CD14-positive monocyte (primary cell): ENCODE results near the gene BARD1. TPM values are rescaled to one million over a fixed set of nuclear protein-coding genes. Genes with fewer than 3 reads are reported as not detected.

ENCODE experiments used
- DNase-seq, 3 donors: peaks; one replicate each; pipeline ENCODE4 v3.0.0-alpha.2; 2011 to 2022
- H2AFZ ChIP-seq: 2 replicates; pipeline ENCODE4 v1.6.0; 2012; ENCODE audit warnings: mild to moderate bottlenecking, low read depth, low read length, inconsistent platforms; ENCODE audit not compliant: insufficient read depth, poor library complexity, severe bottlenecking
- H3K27ac ChIP-seq, 2 donors: 1 replicate in 1 of 2; 2 replicates in 1 of 2; pipeline ENCODE4 v1.5.1; 2012 to 2013; ENCODE audit warnings: low read length in 2 of 2, control low read depth in 1 of 2, inconsistent platforms in 1 of 2, low read depth in 1 of 2, mild to moderate bottlenecking in 1 of 2
- H3K27me3 ChIP-seq, 2 donors: one replicate each; pipeline versions ENCODE4 v1.6.0 to v1.6.1; 2011 to 2013; ENCODE audit warnings: low read length in 2 of 2; ENCODE audit not compliant: control insufficient read depth in 2 of 2, insufficient read depth in 2 of 2
- H3K36me3 ChIP-seq, 2 donors: replicated peaks in 1 of 2; 1 replicate in 1 of 2; 2 replicates in 1 of 2; pipeline versions ENCODE4 v1.5.1 to v1.6.1; 2012 to 2013; ENCODE audit warnings: low read length in 2 of 2, control low read depth in 1 of 2, inconsistent platforms in 1 of 2, mild to moderate bottlenecking in 1 of 2; ENCODE audit not compliant: insufficient read depth in 2 of 2, control insufficient read depth in 1 of 2
- H3K4me1 ChIP-seq, 2 donors: 1 replicate in 1 of 2; 2 replicates in 1 of 2; pipeline versions ENCODE4 v1.5.1 to v1.6.1; 2012 to 2013; ENCODE audit warnings: low read length in 2 of 2, control low read depth in 1 of 2, inconsistent platforms in 1 of 2, mild to moderate bottlenecking in 1 of 2, moderate library complexity in 1 of 2; ENCODE audit not compliant: insufficient read depth in 2 of 2, control insufficient read depth in 1 of 2
- H3K4me2 ChIP-seq: replicated peaks from 2 replicates; pipeline ENCODE3; 2012; ENCODE audit warnings: low read length, moderate library complexity, mild to moderate bottlenecking; ENCODE audit not compliant: poor library complexity, severe bottlenecking; ENCODE audit errors: extremely low read depth
- H3K4me3 ChIP-seq, 3 experiments: fragments of 200-600 bp in 1 of 3; sonication (generic) in 1 of 3; replicated peaks in 1 of 3; 1 replicate in 2 of 3; 2 replicates in 1 of 3; pipeline ENCODE4 v1.5.1; 2011 to 2013; ENCODE audit warnings: low read length in 3 of 3, mild to moderate bottlenecking in 3 of 3, control low read depth in 2 of 3, low read depth in 2 of 3, inconsistent platforms in 1 of 3, moderate library complexity in 1 of 3
- H3K79me2 ChIP-seq: 2 replicates; pipeline ENCODE4 v1.6.0; 2012; ENCODE audit warnings: mild to moderate bottlenecking, control low read depth, inconsistent platforms, low read length, moderate library complexity; ENCODE audit not compliant: insufficient read depth
- H3K9ac ChIP-seq: 2 replicates; pipeline ENCODE4 v1.6.0; 2017; ENCODE audit warnings: low read length, mild to moderate bottlenecking; ENCODE audit not compliant: insufficient read depth, poor library complexity, severe bottlenecking
- H3K9me3 ChIP-seq, 2 donors: replicated peaks in 1 of 2; 1 replicate in 1 of 2; 2 replicates in 1 of 2; pipeline versions ENCODE4 v1.5.1 to v1.6.1; 2012 to 2013; ENCODE audit warnings: low read length in 2 of 2, control low read depth in 1 of 2; ENCODE audit not compliant: control insufficient read depth in 1 of 2, insufficient read depth in 1 of 2
- H4K20me1 ChIP-seq: 2 replicates; pipeline ENCODE4 v1.6.0; 2012; ENCODE audit warnings: mild to moderate bottlenecking, low read length, control low read depth, moderate library complexity; ENCODE audit not compliant: insufficient read depth
- H3K27ac Mint-ChIP-seq, 7 donors: one replicate each; pipeline ENCODE4 v1.8.0; 2020; ENCODE audit warnings: mild to moderate bottlenecking in 7 of 7, mixed read lengths in 7 of 7, moderate library complexity in 6 of 7, inconsistent platforms in 2 of 7
- H3K27me3 Mint-ChIP-seq, 3 donors: one replicate each; pipeline ENCODE4 v1.8.0; 2021 to 2022; ENCODE audit warnings: low read depth in 3 of 3, mild to moderate bottlenecking in 3 of 3, mixed read lengths in 3 of 3, moderate library complexity in 3 of 3, inconsistent platforms in 1 of 3
- H3K36me3 Mint-ChIP-seq, 2 donors: one replicate each; pipeline ENCODE4 v1.8.0; 2020; ENCODE audit warnings: mixed read lengths in 2 of 2, inconsistent platforms in 1 of 2, mild to moderate bottlenecking in 1 of 2
- H3K4me1 Mint-ChIP-seq: one replicate; pipeline ENCODE4 v1.8.0; 2020; ENCODE audit warnings: mild to moderate bottlenecking, mixed read lengths
- H3K4me3 Mint-ChIP-seq, 2 donors: one replicate each; pipeline ENCODE4 v1.8.0; 2020; ENCODE audit warnings: mild to moderate bottlenecking in 2 of 2, mixed read lengths in 2 of 2, moderate library complexity in 1 of 2
- H3K9me3 Mint-ChIP-seq, 7 donors: one replicate each; pipeline ENCODE4 v1.8.0; 2020 to 2022; ENCODE audit warnings: mixed read lengths in 7 of 7, mild to moderate bottlenecking in 6 of 7, moderate library complexity in 6 of 7, inconsistent platforms in 2 of 7
- WGBS: methylation state at CpG from one replicate; pipeline ENCODE4 v1.1.5; 2013; ENCODE audit warnings: missing lambda C conversion rate; ENCODE audit not compliant: insufficient coverage; 5-methylcytosine and 5-hydroxymethylcytosine counted together
- intact Hi-C, 2 donors: fragments of 100-400 bp; cut with micrococcal nuclease; formaldehyde crosslinking; loops; one replicate each; pipeline versions ENCODE4 v1.15.0 to v1.15.1; 2023
- polyA plus RNA-seq, 3 donors: library from polyadenylated mRNA; depleted of rRNA in 1 of 3; unstranded in 2 of 3; stranded (reverse) in 1 of 3; fragments of 300-500 nt in 2 of 3; fragments of >200 nt in 1 of 3; fragmentation: Illumina TruSeq in 2 of 3; gene quantifications; 1 replicate in 2 of 3; 2 replicates in 1 of 3; pipeline ENCODE4 v1.2.3, GENCODE V29; 2012 to 2021
- TF ChIP-seq, protein P1 (sequence below): fragments of 200-600 bp; IDR thresholded peaks from one replicate; pipeline ENCODE4 v1.8.0; 2022; ENCODE audit warnings: antibody characterized with exemption, mild to moderate bottlenecking

The BARD1 gene
- polyA plus RNA-seq, 3 donors, result 2.4 to 3.3 (median 2.5) TPM

DNA sequence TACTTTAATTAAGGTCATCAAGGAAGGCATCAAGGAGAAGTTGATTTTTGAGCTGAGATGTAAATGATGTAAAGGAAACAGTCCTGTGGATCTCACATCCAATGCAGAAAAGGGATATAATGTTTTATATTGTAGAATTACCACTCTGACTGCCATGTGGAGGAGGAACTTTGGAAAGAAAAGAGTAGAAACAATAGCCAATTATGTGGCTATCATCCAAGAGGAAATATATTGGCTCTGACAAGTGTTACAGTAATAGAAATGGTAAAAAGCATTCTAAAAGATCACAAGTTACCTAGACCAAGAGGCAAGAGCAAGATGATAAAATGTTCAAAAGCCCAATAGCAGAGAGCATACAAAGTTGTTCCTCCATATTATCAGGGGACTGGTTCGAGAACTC lies 26.8 kb downstream of the BARD1 start:
- Mint-ChIP-seq H3K9me3 (peaks cover 0 to 14% (median 8%) of the 10 kb centered on the region in 7 donors), H3K27me3 (no peaks in the 10 kb centered on the region), H3K4me1 (peaks cover under 1% of the 10 kb centered on the region), H3K4me3 (no peak overlapping the region), H3K27ac (no peak overlapping the region), H3K36me3 (peaks cover 61 to 66% of the 10 kb centered on the region in 2 donors)
- Histone ChIP-seq H3K4me2 (no peak overlapping the region), H3K4me1 (no peaks in the 10 kb centered on the region), H4K20me1 (no peaks in the 10 kb centered on the region), H3K36me3 (peaks cover 16 to 60% of the 10 kb centered on the region in 2 donors), H3K79me2 (peaks cover 17% of the 10 kb centered on the region), H3K27ac (no peak overlapping the region), H3K27me3 (no peaks in the 10 kb centered on the region), H3K9me3 (no peaks in the 10 kb centered on the region), H3K4me3 (no peak overlapping the region), H3K9ac (no peak overlapping the region), H2AFZ (no peak overlapping the region)
- TF ChIP-seq, protein P1, sequence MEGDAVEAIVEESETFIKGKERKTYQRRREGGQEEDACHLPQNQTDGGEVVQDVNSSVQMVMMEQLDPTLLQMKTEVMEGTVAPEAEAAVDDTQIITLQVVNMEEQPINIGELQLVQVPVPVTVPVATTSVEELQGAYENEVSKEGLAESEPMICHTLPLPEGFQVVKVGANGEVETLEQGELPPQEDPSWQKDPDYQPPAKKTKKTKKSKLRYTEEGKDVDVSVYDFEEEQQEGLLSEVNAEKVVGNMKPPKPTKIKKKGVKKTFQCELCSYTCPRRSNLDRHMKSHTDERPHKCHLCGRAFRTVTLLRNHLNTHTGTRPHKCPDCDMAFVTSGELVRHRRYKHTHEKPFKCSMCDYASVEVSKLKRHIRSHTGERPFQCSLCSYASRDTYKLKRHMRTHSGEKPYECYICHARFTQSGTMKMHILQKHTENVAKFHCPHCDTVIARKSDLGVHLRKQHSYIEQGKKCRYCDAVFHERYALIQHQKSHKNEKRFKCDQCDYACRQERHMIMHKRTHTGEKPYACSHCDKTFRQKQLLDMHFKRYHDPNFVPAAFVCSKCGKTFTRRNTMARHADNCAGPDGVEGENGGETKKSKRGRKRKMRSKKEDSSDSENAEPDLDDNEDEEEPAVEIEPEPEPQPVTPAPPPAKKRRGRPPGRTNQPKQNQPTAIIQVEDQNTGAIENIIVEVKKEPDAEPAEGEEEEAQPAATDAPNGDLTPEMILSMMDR, result no peak
- no peak for DNase-seq
- no CpG with 5 or more reads among the region's 1 CpG for WGBS
- intact Hi-C loops, result no loop called here

DNA sequence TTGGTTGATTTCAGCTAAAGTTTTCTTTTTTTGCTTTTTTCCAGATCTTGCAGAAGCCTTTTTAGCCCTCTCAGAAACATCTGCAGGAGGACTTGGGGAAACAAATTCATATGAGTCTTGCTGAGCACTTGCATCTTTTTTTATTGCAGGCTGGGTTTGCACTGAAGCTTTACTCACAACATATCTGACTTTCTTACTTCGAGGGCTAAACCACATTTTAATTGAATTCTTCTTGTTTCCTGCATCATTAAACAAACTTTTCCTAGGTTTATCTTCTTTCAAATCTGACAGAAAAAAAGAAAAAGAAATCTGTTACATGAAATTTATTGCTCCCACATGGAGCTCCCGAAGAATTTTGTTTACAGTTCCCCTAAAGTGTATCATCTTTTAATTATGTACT lies 28.3 kb downstream of the BARD1 start:
- Mint-ChIP-seq H3K36me3 (peaks cover 67 to 70% of the 10 kb centered on the region in 2 donors), H3K4me3 (no peak overlapping the region), H3K27me3 (no peaks in the 10 kb centered on the region), H3K4me1 (no peaks in the 10 kb centered on the region), H3K9me3 (peaks cover 0 to 14% (median 8%) of the 10 kb centered on the region in 7 donors), H3K27ac (no peak overlapping the region)
- Histone ChIP-seq H3K4me3 (no peak overlapping the region), H3K79me2 (peaks cover 18% of the 10 kb centered on the region), H3K27ac (no peak overlapping the region), H3K9ac (no peak overlapping the region), H3K4me2 (no peak overlapping the region), H4K20me1 (no peaks in the 10 kb centered on the region), H2AFZ (no peak overlapping the region), H3K9me3 (no peaks in the 10 kb centered on the region), H3K36me3 (peaks cover 16 to 71% of the 10 kb centered on the region in 2 donors), H3K27me3 (no peaks in the 10 kb centered on the region), H3K4me1 (no peaks in the 10 kb centered on the region)
- TF ChIP-seq, protein P1, result no peak
- 100% methylated on average over 1 of the region's 2 CpGs for WGBS
- DNase-seq, result no peak
- intact Hi-C loops, result no loop called here
